B cell (primary cell): ENCODE data around the gene PARD3.

ENCODE experiments used
- EZH2 ChIP-seq: IDR thresholded peaks from 2 replicates; pipeline ENCODE4 v1.6.1; 2012; ENCODE audit warnings: borderline replicate concordance, low read depth, mild to moderate bottlenecking, moderate library complexity, low read length; ENCODE audit not compliant: insufficient read depth, poor library complexity, severe bottlenecking
- TF ChIP-seq, protein P1 (sequence below): fragments of 200-600 bp; IDR thresholded peaks from one replicate; pipeline ENCODE4 v1.8.0; 2022; ENCODE audit warnings: antibody characterized with exemption, mild to moderate bottlenecking

GRCh38 chr10:34661580-34661979 is 153.5 kb downstream of the PARD3 start:
- no peak for TF ChIP-seq EZH2
- TF ChIP-seq, protein P1, sequence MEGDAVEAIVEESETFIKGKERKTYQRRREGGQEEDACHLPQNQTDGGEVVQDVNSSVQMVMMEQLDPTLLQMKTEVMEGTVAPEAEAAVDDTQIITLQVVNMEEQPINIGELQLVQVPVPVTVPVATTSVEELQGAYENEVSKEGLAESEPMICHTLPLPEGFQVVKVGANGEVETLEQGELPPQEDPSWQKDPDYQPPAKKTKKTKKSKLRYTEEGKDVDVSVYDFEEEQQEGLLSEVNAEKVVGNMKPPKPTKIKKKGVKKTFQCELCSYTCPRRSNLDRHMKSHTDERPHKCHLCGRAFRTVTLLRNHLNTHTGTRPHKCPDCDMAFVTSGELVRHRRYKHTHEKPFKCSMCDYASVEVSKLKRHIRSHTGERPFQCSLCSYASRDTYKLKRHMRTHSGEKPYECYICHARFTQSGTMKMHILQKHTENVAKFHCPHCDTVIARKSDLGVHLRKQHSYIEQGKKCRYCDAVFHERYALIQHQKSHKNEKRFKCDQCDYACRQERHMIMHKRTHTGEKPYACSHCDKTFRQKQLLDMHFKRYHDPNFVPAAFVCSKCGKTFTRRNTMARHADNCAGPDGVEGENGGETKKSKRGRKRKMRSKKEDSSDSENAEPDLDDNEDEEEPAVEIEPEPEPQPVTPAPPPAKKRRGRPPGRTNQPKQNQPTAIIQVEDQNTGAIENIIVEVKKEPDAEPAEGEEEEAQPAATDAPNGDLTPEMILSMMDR = no peak
